Fibroblast of the aortic adventitia (primary cell): ENCODE data around the gene CLDN24. TPM values are rescaled to one million over a fixed set of nuclear protein-coding genes. Genes with fewer than 3 reads are reported as not detected.

ENCODE experiments used
- DNase-seq: peaks from one replicate; pipeline ENCODE4 v3.0.0-alpha.2; 2010; ENCODE audit warnings: low read depth
- H3K4me3 ChIP-seq: 2 replicates; pipeline ENCODE4 v1.5.1; 2011; ENCODE audit warnings: low read depth, mild to moderate bottlenecking, control low read depth, low read length, moderate library complexity
- total RNA-seq: library from RNA; depleted of rRNA; stranded (reverse); fragments of >200 nt; gene quantifications from 2 replicates; pipeline ENCODE4 v1.2.3, GENCODE V29; 2012; ENCODE audit warnings: low replicate concordance
- TF ChIP-seq, protein P1 (sequence below): IDR thresholded peaks from 2 replicates; pipeline ENCODE4 v1.5.1; 2011; ENCODE audit warnings: mild to moderate bottlenecking, low read length, control low read depth, inconsistent platforms; ENCODE audit not compliant: insufficient read depth

Gene CLDN24
- total RNA-seq, 1 donor = not detected

DNA sequence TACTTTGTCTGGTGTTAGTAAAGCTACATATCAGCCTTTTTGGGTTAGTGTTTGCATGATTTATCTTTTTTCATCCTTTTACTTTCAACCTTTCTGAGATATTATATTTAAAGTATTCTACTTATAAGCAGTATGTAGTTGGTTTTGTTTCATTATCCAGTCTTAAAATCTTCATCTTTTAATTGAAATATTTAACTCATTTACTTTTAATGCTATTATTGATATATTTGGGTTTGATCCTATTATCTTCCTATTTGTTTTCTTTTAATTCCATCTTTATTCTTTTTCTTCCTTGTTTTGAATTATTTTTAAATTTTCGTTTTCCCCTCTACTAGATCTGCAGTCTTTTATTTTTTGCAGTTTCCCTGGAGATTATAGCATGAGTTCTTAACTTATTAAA, 46.1 kb downstream of the CLDN24 start:
- TF ChIP-seq, protein P1, sequence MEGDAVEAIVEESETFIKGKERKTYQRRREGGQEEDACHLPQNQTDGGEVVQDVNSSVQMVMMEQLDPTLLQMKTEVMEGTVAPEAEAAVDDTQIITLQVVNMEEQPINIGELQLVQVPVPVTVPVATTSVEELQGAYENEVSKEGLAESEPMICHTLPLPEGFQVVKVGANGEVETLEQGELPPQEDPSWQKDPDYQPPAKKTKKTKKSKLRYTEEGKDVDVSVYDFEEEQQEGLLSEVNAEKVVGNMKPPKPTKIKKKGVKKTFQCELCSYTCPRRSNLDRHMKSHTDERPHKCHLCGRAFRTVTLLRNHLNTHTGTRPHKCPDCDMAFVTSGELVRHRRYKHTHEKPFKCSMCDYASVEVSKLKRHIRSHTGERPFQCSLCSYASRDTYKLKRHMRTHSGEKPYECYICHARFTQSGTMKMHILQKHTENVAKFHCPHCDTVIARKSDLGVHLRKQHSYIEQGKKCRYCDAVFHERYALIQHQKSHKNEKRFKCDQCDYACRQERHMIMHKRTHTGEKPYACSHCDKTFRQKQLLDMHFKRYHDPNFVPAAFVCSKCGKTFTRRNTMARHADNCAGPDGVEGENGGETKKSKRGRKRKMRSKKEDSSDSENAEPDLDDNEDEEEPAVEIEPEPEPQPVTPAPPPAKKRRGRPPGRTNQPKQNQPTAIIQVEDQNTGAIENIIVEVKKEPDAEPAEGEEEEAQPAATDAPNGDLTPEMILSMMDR = no peak
- no peak for DNase-seq
- H3K4me3 ChIP-seq = no peak overlapping the region

DNA sequence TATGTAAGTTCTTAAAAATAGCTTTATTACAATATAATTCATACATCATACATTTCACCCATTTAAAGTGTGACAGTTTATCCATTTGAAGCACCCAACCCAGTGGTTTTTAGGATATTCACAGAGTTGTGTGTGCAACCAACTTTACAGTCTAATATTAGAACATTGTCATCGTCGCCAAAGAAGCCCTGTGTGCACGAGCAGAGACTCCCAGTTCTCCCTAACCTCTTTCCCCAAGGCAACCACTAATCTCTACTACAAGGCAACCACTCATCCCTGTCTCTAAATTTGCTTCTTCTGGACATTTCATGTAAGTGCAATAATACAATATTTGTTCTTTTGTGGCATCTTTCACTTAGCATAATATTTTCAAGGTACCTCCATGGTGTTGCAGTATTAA, 49.8 kb downstream of the CLDN24 start:
- H3K4me3 ChIP-seq = no peak overlapping the region
- DNase-seq = no peak
- TF ChIP-seq, protein P1 = no peak

Other genes starting within 250 kb of the CLDN24 start
- 21.5 and 47.0 TPM in 2 replicates for gene WWC2, start 223.2 kb downstream of the CLDN24 start, total RNA-seq
- gene CLDN22, start 2.1 kb downstream of the CLDN24 start, total RNA-seq = under 0.01 TPM in 1 of 2 replicates, not detected in the other
- gene CDKN2AIP, start 122.2 kb upstream of the CLDN24 start, total RNA-seq = 8.3 and 18.4 TPM in 2 replicates
- 14.8 and 21.2 TPM in 2 replicates for gene ING2, start 182.6 kb upstream of the CLDN24 start, total RNA-seq